Mononuclear cell (primary cell): ENCODE measurements around the gene OSBPL2. TPM values are rescaled to one million over a fixed set of nuclear protein-coding genes. Genes with fewer than 3 reads are reported as not detected.

Experiments
- H3K27me3 ChIP-seq: 2 replicates; pipeline ENCODE4 v1.6.0; 2011; ENCODE audit warnings: low read length, control low read depth; ENCODE audit not compliant: insufficient read depth
- H3K4me1 ChIP-seq: 2 replicates; pipeline ENCODE4 v1.5.1; 2011; ENCODE audit warnings: mild to moderate bottlenecking, low read length, control low read depth; ENCODE audit not compliant: insufficient read depth
- H3K4me3 ChIP-seq: 2 replicates; pipeline ENCODE4 v1.5.1; 2011; ENCODE audit warnings: mild to moderate bottlenecking, low read length, moderate library complexity
- H3K9me3 ChIP-seq: 2 replicates; pipeline ENCODE4 v1.5.1; 2011; ENCODE audit warnings: low read depth, mild to moderate bottlenecking, control low read depth, low read length
- total RNA-seq: library from RNA; depleted of rRNA; stranded (reverse); fragments of >200 nt; gene quantifications from one replicate; pipeline ENCODE4 v1.2.3, GENCODE V29; 2012

OSBPL2 gene
- total RNA-seq, 1 donor: 36.0 TPM

- Histone ChIP-seq H3K27me3 (no peaks in the 10 kb centered on the region), H3K4me3 (no peak overlapping the region), H3K4me1 (no peaks in the 10 kb centered on the region), H3K9me3 (no peaks in the 10 kb centered on the region)
These were observed 44.7 kb downstream of the OSBPL2 start for GRCh38 chr20:62282877-62283503.

DNA sequence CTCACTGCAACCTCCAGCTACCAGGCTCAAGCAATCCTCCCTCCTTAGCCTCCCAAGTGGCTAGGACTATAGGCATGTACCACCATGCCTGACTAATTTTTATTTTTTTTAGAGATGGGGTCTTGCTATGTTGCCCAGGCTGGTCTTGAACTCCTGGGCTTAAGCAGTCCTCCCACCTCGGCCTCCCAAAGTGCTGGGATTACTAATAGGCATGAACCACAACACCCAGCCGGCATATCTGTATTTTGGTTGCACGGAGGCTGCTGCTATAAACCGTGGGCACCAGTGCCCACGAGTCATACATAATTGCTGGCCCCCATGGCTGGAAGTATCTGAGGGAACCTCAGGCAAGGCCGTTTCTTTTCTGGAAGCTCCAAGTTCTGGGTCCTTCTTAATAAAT is 46.1 kb downstream of the OSBPL2 start:
- Histone ChIP-seq H3K4me3 (no peak overlapping the region), H3K4me1 (no peaks in the 10 kb centered on the region), H3K27me3 (no peaks in the 10 kb centered on the region), H3K9me3 (no peaks in the 10 kb centered on the region)

DNA sequence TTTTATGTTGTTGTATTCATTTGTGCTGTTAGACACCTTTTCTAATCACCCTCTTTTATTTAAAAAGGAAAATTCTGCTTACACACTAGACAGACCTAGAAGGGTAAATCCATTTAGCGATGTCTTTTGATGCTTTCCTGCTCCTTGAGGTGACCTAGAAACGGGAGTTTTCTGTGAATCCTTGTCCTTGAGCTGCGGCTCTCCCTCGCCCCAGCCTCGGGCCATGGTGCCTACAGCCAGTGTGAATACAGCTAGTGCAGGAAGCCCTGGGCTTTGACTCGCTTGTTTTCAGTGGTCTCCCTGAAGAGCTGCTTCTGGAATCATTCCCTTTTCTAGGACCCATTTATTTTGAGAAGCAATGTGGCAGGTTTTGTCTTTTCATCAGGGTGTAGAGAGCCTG is 46.8 kb downstream of the OSBPL2 start:
- H3K4me3 ChIP-seq: no peak overlapping the region
- H3K4me1 ChIP-seq: no peaks in the 10 kb centered on the region
- H3K9me3 ChIP-seq: no peaks in the 10 kb centered on the region
- H3K27me3 ChIP-seq: no peaks in the 10 kb centered on the region

DNA sequence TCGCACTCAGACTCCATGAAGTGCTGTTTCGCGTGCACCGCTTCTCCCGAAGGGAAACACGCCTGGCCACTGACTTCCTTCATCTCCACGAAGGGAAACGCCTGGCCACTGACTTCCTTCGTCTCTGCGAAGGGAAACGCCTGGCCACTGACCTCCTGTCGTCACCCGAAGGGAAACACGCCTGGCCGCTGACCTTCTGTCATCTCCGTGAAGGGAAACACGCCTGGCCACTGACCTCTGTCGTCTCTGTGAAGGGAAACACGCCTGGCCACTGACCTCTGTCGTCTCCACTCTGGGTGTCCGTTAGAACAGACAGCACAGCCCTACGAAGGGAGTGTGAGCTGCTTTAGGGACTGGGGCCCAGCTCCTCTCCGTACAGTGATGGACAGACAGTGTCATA is 47.4 kb downstream of the OSBPL2 start:
- Histone ChIP-seq H3K27me3 (no peaks in the 10 kb centered on the region), H3K4me1 (no peaks in the 10 kb centered on the region), H3K9me3 (no peaks in the 10 kb centered on the region), H3K4me3 (no peak overlapping the region)

DNA sequence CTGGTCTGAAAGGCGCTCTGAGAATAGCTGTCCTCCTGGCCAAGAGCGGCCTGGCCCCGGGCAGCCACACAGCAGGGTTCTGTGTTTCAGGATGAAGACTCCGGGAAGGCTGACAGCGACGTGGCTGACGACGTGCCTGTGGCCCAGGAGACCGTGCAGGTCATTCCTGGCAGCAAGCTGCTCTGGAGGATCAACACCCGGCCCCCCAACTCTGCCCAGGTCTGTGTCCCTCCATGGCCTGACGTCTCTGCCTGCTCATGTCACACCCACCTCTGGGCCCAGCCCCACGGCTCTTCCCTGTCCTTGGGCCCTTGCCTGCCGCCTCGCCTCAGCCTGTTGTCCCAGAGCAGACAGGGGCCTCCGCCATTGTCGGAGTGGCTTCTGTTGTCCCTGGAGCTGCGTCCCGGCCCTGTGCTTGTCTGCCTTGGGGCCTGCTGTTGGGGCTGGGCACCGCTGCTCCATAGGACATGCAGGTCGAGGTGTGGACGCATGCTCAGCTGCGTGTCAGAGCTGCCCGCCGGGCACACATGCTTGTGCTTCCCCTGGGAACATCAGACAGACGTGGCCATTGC is 48.3 kb downstream of the OSBPL2 start:
- Histone ChIP-seq H3K27me3 (no peaks in the 10 kb centered on the region), H3K4me3 (no peak overlapping the region), H3K4me1 (no peaks in the 10 kb centered on the region), H3K9me3 (no peaks in the 10 kb centered on the region)

GRCh38 chr20:62287129-62287528 is 48.8 kb downstream of the OSBPL2 start:
- Histone ChIP-seq H3K4me1 (no peaks in the 10 kb centered on the region), H3K9me3 (no peaks in the 10 kb centered on the region), H3K4me3 (no peak overlapping the region), H3K27me3 (no peaks in the 10 kb centered on the region)

GRCh38 chr20:62287759-62288534 is 49.6 kb downstream of the OSBPL2 start:
- Histone ChIP-seq H3K9me3 (no peaks in the 10 kb centered on the region), H3K4me1 (no peaks in the 10 kb centered on the region), H3K27me3 (no peaks in the 10 kb centered on the region), H3K4me3 (no peak overlapping the region)

DNA sequence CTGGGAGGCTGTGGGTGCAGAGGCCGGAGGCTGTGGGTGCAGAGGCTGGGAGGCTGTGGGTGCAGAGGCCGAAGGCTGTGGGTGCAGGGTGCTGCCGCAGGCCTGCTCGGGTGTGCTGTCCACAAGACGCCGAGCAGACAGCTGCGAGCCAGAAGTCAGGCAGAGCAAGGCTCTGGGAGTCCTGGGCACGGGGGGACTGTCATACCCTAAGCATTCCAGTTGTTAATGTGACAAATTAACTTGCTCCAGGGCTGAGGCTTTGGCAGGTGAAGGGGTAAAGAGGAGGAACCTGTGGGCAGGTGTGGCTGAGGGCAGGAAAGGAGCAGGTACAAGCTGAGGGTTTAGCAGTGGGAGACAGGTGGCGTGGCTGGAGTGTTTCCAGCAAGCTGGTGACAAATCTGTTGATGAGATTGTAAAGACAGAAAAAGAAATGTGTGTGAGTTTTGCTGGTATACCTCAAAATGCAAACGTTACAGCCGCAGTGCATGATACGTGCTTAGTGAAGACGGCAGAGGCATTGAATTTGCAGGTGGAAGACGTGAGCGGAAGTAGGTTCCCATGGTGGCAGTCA is 50.3 kb downstream of the OSBPL2 start:
- Histone ChIP-seq H3K4me3 (no peak overlapping the region), H3K27me3 (no peaks in the 10 kb centered on the region), H3K9me3 (no peaks in the 10 kb centered on the region), H3K4me1 (no peaks in the 10 kb centered on the region)

DNA sequence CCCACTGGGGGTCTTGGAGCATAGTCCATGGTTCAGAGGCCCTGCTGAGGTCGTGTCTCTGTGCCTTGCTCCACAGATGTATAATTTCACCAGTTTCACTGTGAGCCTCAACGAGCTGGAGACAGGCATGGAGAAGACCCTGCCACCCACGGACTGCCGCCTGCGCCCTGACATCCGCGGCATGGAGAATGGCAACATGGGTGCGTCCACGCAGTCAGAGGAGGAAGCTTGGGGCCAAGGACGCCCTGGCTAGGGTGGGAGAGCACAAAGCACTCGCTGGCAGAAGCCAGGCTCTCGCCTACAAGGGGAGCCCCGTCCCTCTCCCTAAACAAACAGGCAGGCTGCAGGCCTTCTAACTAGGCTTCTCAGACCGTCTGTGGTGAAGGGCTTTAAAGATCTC is 50.8 kb downstream of the OSBPL2 start:
- no peaks in the 10 kb centered on the region for H3K27me3 ChIP-seq
- no peaks in the 10 kb centered on the region for H3K4me1 ChIP-seq
- no peak overlapping the region for H3K4me3 ChIP-seq
- no peaks in the 10 kb centered on the region for H3K9me3 ChIP-seq

- Histone ChIP-seq H3K4me1 (no peaks in the 10 kb centered on the region), H3K27me3 (no peaks in the 10 kb centered on the region), H3K4me3 (no peak overlapping the region), H3K9me3 (no peaks in the 10 kb centered on the region)
These were observed 51.6 kb downstream of the OSBPL2 start for GRCh38 chr20:62289898-62290297.

- no peaks in the 10 kb centered on the region for H3K27me3 ChIP-seq
- no peak overlapping the region for H3K4me3 ChIP-seq
- H3K9me3 ChIP-seq: no peaks in the 10 kb centered on the region
- no peaks in the 10 kb centered on the region for H3K4me1 ChIP-seq
These were observed 53.1 kb downstream of the OSBPL2 start for GRCh38 chr20:62291251-62292066.

DNA sequence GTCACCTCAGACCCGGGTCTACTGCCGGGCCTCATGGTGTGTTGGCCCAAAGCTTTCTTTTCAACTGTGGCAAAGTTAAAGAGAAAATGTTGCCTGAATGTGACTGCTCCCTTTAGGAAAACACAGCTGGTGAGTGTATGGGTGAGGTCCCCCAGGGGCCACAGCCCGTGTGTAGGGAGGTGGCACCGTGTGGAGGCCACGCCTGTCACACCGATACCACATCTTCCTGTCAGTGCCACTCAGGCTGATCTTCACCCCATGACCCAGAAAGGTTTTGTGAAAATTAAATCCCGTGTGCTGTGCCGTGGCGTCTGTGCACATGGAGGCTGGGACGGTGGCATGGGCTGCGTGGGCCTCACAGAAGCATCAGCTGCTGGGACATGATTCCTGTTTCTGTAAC is 53.8 kb downstream of the OSBPL2 start:
- Histone ChIP-seq H3K27me3 (no peaks in the 10 kb centered on the region), H3K4me1 (no peaks in the 10 kb centered on the region), H3K9me3 (no peaks in the 10 kb centered on the region), H3K4me3 (no peak overlapping the region)

DNA sequence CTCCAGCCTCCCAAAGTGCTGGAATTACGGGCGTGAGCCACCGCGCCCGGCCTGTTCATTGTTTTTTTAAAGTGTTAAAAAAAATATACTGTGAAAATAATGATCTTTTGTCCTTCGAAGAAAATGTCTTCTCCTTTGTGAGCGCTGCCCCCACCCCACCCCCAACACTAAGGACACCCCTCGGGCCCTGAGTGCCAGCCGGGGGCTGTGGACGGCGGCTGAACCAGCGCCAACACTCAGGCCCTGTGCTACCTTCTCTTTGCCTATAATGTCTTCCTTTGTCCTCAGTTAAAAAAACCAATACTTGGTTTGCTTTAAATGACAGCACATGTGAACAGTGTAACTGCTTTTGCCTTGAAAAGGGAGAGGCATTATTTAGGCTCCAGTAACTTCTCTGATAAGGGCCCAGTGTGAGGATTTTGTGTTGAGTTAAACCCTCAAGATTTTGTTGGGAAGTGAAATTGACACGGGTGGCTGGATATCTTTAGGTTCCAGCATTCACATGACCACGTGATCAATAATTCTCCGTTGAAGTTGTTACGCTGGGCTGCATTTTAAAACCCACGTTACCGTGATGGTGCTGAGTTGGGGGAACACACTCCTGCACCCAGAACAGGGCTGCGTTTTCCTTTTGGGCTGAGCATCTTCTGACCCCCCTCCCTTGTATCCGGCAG is 54.9 kb downstream of the OSBPL2 start:
- Histone ChIP-seq H3K27me3 (no peaks in the 10 kb centered on the region), H3K4me3 (no peak overlapping the region), H3K4me1 (no peaks in the 10 kb centered on the region), H3K9me3 (no peaks in the 10 kb centered on the region)

DNA sequence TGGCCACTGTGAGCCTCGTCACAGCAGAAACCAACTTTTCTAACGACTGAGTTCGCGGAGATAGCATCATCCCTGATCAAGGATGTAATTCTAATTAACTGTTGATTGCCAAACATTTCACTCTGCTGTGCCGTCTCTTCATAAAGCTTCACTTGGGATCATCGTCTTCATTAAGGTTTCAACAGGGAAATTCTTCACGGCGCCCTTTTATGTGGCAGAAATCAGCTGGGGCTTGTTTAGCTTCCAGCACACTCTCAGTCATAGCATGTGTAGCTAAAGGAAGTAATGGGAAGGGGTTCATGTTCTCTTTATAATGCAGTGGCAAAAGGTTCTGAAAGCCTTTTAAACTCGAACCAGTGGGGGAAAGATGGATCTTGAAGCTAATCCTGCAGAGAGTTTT is 55.6 kb downstream of the OSBPL2 start:
- no peaks in the 10 kb centered on the region for H3K9me3 ChIP-seq
- no peaks in the 10 kb centered on the region for H3K4me1 ChIP-seq
- H3K27me3 ChIP-seq: no peaks in the 10 kb centered on the region

More for the DNA sequence above, 55.6 kb downstream of the OSBPL2 start:
- H3K4me3 ChIP-seq: no peak overlapping the region
